ENCODE results near the gene PPP1R1B. TPM values are rescaled to one million over a fixed set of nuclear protein-coding genes. Genes with fewer than 3 reads are reported as not detected.

The PPP1R1B gene
- total RNA-seq, 3 donors from 2014 or later = 0.18 TPM; not detected in 2

DNA sequence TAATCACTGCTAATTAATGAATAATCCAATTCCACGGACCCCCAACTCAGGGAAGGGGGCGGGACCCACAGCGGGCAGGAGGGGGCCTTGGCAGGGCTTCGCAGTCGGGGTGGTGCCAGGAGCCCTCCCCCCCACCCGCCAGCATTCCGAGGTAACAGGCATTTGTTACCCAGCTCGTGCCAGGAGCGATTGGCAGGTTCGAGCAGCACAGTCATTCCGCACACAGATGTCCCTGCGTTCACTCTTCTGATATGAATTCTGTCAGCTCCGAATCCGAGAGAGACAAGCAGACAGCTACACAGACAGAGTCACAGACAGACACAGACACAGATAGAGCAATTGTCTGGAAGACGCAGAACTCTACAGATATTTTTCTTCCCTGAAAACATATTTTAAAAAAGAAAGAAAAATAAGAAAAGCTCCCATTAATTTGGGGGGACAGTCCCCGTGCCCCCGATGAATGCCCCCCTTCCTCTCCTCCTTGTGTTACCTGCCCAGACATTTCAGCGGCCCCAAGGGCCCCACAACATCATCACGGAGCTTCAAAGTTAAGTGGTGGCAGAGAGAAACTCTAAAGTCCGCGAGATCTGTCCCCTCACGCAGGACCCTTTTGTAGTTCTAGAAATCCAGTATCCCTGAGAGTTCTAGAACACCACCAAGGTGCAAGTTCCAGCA is 29.2 kb upstream of the PPP1R1B start:
- H3K36me3 Mint-ChIP-seq (ENCODE audit: insufficient read depth) = no peaks in the 10 kb centered on the region
- H3K9me3 Mint-ChIP-seq = no peaks in the 10 kb centered on the region
- H3K27me3 Mint-ChIP-seq (ENCODE audit: low read depth) = peaks cover 88% of the 10 kb centered on the region
- peaks cover 19% of the 10 kb centered on the region for H3K4me1 Mint-ChIP-seq (ENCODE audit: low read depth)
- ATAC-seq (peak; percentile 36 to 62), DNase-seq (no peak)
- peak overlapping the region; percentile 24 for H3K4me3 Mint-ChIP-seq

DNA sequence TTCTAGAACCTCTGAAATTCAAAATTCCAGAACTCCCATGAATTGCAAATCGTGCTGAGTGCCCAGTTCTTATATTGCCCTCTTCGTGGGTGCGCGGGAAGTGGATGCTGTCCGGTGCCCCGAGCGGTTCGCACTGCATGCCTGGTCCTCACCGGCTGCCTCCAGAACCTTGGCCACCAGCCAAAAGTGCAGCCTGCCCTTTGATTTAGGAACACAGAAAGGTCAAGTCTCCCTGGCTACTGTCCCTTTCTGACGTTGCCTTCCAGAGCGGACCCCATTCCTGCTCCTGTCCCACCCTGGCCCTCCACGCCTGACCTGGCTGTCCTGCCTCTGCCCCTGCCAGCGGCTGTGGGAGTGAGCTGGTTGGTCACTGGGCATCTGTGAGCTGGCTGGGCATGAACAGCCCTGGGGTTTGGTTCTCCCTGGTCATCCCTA is 28.7 kb upstream of the PPP1R1B start:
- no peak for ATAC-seq

DNA sequence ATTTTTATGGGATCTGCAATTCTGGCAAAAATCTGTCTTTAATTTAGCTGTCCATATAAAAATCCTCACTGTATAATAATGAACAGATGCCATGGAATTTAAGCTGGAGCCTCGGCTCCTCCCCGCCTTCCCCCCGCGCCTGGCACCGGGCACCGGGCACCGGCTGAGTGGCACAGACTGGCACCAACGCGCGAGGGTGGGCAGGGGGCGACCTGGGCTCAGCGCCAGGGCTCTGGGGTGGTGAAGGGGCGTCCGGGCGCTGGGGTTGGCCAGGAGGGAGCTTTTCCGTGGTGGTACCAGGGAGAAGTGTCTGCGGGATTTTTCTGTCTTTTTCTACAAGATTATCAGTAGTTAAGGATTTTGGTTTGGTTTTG is 28.1 kb upstream of the PPP1R1B start:
- Mint-ChIP-seq H3K9me3 (no peaks in the 10 kb centered on the region), H3K27me3 (ENCODE audit: low read depth) (peaks cover 90% of the 10 kb centered on the region), H3K4me1 (ENCODE audit: low read depth) (peaks cover 27% of the 10 kb centered on the region), H3K36me3 (ENCODE audit: insufficient read depth) (no peaks in the 10 kb centered on the region), H3K4me3 (no peak overlapping the region)
- DNase-seq (no peak), ATAC-seq (no peak)

More for the DNA sequence above, 28.7 kb upstream of the PPP1R1B start:
- no peaks in the 10 kb centered on the region for H3K36me3 Mint-ChIP-seq (ENCODE audit: insufficient read depth)
- no peak for DNase-seq
- no peak overlapping the region for H3K4me3 Mint-ChIP-seq
- H3K27me3 Mint-ChIP-seq (ENCODE audit: low read depth) = peaks cover 90% of the 10 kb centered on the region
- H3K9me3 Mint-ChIP-seq = no peaks in the 10 kb centered on the region
- peaks cover 22% of the 10 kb centered on the region for H3K4me1 Mint-ChIP-seq (ENCODE audit: low read depth)

DNA sequence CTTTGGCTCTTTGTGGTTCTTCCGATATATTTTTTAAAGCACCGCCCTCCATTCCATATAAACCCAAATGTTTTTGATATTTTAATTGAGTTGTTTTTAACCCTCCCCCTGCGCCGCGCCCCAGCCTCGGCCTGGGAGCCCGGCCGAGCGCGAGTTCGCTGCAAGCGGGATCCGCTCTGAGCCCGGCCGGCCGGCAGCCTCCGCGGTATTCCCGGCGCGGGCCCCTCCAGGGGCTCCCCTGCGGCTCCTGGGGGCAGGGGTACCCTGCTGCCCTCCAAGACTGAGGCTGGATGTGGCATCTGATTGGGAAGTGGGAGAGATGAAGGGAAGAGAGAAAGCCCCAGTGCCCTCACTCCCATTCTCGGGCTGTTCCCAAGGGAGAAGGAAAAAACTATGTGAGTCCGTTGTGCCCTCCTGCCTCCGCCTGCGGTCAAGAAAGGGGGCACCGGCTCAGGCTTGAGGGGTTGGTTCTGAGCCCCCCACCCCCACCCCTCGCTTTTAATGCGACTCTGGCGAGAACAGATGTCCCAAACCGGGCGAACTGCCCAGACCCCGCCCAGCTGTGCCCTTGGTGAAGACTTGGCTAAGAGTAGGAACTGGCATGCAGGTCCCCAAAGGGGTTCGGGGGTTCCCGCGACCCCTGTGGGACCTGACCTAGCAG is 27.6 kb upstream of the PPP1R1B start:
- peaks cover 28% of the 10 kb centered on the region for H3K4me1 Mint-ChIP-seq (ENCODE audit: low read depth)
- H3K36me3 Mint-ChIP-seq (ENCODE audit: insufficient read depth) = no peaks in the 10 kb centered on the region
- H3K4me3 Mint-ChIP-seq = no peak overlapping the region
- no peaks in the 10 kb centered on the region for H3K9me3 Mint-ChIP-seq
- H3K27me3 Mint-ChIP-seq (ENCODE audit: low read depth) = peaks cover 89% of the 10 kb centered on the region
- DNase-seq = no peak
- no peak for ATAC-seq

DNA sequence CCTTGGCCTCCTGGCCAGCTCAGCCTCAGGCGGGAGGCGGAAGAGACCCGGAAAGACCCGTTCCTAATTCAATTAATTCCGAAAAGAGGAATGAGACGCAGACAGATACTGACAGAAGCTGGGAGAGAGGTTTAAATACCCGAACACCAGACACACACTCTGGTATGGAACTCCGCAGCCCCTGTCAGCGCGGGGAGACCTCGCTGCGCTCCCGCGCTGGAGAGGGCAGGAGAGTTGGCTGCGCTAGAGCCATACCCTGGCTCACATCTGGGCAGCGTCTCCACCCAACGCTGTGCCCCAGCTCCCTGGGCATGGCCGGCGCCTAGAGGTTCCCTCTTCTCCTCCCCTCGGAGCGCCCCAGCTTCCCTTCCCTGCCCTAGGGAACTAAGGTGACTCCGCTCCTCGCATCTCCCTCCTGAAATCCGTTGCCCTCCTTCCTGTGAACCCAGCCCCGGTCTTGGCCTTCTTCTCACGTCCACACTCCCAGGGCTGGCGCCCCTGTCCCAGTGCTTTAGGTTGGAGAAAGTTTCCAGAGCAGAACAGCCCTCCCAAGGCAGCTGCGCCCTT is 27.0 kb upstream of the PPP1R1B start:
- peak in 1 of 2 donors; percentile 25 for ATAC-seq
- Mint-ChIP-seq H3K36me3 (ENCODE audit: insufficient read depth) (no peaks in the 10 kb centered on the region), H3K27me3 (ENCODE audit: low read depth) (peaks cover 87% of the 10 kb centered on the region), H3K4me3 (no peak overlapping the region), H3K9me3 (no peaks in the 10 kb centered on the region), H3K4me1 (ENCODE audit: low read depth) (peaks cover 28% of the 10 kb centered on the region)
- DNase-seq = no peak

DNA sequence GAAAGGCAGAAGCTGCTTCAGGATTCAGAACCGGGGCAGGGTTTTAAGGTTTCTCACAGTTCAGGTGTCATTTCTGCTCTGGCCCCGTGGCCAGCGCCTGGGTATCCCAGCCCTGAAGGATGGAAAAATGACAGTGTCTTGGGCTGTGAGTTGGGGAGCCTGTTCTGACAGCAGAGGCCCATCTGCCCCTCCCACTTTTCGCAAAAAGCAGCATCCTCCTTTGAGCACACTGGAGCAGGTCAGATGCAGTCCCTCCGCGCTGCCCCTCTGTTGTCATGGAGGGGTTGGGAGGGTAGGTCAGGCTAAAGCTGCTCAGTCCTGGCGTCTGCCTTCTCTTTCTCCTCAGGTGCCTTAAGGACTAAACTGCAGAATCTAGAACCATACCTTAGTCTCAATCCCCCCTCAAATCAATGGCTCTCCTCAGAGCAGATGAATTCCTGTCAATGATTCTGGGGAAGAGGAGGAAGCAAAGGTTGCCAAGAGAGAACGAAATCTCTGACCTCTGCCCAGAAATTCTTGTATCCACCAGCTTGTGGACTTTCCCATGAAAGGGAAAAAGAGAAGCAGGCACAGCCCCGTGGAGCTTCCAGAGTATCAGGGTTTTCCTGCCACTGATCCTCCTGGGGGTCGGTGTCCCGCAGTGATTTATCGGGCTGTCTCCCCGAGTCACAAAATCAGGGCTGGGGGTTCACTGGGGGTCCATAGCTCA is 26.3 kb upstream of the PPP1R1B start:
- Mint-ChIP-seq H3K27me3 (ENCODE audit: low read depth) (peaks cover 84% of the 10 kb centered on the region), H3K9me3 (no peaks in the 10 kb centered on the region), H3K4me1 (ENCODE audit: low read depth) (peaks cover 32% of the 10 kb centered on the region), H3K4me3 (no peak overlapping the region), H3K36me3 (ENCODE audit: insufficient read depth) (no peaks in the 10 kb centered on the region)
- DNase-seq (no peak), ATAC-seq (no peak)

DNA sequence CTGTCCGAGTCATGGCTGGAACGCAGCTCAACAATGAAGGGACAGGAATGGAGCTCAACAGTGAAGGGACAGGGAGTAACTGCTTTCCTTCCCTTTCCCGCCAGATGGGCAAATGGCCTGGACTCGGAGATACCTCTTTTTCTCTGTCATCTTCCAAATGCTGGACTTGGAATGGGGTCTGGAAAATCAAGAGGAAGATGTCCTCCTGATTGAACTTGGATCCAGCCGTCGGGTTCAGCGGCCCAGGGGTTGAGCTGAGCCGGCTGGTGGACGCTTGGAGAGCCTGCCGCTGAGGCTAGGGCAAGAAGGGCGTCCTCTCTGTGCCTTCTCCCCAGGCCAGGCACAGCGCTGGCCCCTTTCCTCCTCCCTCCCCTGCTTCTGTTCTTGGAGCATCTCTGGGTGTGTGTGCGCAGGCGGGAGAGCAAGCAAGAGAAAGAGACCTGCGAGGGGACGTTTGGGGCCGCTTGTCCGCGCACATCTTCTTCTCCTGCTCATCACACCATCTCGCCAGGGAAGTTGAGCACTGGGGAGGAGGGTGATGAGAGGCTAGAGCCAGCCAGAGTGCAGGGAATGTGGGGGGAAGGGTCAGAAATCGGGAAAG is 25.7 kb upstream of the PPP1R1B start:
- H3K27me3 Mint-ChIP-seq (ENCODE audit: low read depth) = peaks cover 82% of the 10 kb centered on the region
- no peak for DNase-seq
- ATAC-seq = no peak
- H3K4me1 Mint-ChIP-seq (ENCODE audit: low read depth) = peaks cover 33% of the 10 kb centered on the region
- no peaks in the 10 kb centered on the region for H3K9me3 Mint-ChIP-seq
- H3K4me3 Mint-ChIP-seq = no peak overlapping the region
- H3K36me3 Mint-ChIP-seq (ENCODE audit: insufficient read depth) = no peaks in the 10 kb centered on the region

DNA sequence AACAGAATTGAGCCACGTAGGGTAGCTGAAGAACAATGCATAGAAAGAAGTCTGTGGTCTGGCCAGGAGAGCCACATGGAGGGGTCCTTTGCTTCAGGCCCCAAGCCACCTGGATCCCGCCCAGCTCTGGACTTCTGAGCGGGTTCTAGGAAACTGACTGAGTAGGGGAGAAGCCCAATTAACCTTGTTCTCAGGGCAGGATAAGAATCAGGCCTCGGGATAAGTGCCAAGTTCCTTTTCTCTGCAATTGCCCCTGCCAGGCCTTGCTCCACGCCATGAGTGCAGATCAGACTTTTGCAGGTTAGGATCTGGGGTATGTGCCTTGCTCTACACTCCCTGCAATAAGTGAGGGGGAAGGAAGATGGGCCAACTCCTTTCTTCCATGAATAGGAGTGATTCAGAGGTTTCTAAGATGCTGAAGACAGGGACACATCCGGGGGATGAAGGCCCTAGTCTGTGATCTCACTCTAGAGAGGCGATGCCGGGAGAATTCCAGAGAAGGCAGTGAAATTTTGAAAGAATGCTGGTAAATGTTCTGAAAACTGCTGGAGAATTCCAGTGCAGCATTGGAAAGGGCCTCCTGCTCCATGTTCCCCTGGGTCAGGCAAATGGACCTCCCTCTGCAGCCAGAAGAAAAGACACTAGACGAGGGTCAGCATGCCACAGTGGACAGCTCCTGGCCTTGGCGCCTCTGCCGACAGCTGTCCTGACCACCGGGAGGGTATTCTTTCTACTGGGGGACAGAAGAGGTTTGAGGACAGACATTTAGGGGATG is 24.8 kb upstream of the PPP1R1B start:
- peaks cover 32% of the 10 kb centered on the region for H3K4me1 Mint-ChIP-seq (ENCODE audit: low read depth)
- H3K9me3 Mint-ChIP-seq = no peaks in the 10 kb centered on the region
- H3K4me3 Mint-ChIP-seq = no peak overlapping the region
- ATAC-seq (no peak), DNase-seq (no peak)
- H3K36me3 Mint-ChIP-seq (ENCODE audit: insufficient read depth) = no peaks in the 10 kb centered on the region
- peaks cover 77% of the 10 kb centered on the region for H3K27me3 Mint-ChIP-seq (ENCODE audit: low read depth)

DNA sequence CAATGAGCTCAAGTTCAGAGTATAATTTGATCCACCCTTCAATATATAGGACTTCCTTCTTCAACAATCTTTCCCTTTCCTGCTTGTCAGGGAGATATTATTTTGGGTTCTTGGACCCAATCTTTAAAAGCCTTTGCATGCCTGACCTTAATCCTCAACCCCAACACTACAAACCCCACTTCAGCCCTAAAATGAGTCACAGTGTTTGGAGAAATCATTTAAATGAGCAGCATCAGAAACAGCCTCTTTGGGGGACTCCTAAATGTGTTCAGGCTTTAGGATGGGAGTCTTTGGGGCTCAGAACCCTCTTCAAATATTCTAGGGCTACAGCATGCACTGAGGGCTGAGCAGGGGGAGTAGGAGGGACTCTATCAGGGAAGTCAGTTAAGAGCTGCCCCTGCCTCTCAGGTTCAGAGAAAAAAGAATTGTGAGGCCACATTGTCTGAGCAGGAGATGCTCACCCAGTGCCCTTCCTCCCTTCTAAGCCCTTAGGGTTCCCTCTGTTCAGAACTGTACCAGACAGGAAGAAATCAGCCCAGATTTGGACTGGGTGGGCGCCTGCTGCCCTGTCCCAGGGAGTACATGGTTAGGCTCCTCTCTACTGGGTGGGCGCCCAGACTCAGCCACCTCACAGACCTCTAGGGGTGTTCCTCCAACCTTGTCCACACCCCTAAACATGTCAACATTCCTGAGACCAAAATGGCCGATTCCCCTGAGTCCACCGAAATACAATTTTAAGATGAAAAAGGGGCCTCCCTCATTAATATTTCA is 24.0 kb upstream of the PPP1R1B start:
- H3K4me1 Mint-ChIP-seq (ENCODE audit: low read depth) = peaks cover 33% of the 10 kb centered on the region
- DNase-seq (no peak), ATAC-seq (no peak)
- H3K9me3 Mint-ChIP-seq = no peaks in the 10 kb centered on the region
- no peaks in the 10 kb centered on the region for H3K36me3 Mint-ChIP-seq (ENCODE audit: insufficient read depth)
- no peak overlapping the region for H3K4me3 Mint-ChIP-seq
- peaks cover 78% of the 10 kb centered on the region for H3K27me3 Mint-ChIP-seq (ENCODE audit: low read depth)

DNA sequence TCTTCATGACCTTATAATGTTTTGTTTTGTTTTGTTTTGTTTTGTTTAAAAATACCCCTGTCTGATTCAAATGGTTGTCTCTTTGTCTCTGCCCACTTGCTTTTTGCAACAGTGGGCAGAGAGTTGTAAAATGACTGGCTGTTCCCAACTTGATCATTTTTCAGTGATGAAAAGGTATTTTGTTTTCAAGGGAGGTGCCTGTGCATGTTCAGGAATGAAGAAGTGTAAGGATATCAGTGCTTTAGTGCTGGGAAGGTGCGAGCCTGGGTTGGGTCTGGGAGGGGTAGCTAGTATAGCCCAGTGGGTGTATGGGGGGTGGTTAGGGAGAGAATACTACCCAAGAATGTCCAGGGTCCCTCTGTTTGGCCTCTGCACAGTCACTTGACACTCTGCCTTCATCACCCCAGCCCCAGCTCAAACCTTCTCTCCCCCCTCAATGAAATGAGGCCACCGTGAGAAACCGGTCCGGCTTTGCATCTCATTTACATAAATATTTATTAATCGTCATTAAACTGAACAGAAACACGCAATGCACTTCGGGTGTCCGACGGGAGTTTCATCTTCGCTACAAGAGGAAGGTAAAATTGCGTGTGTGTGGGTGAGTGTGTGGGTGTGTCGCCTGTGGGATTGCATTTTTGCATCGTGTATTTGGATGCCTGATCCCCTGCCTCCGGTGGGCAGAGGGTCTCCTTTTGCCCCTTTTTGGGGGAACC is 23.3 kb upstream of the PPP1R1B start:
- no peaks in the 10 kb centered on the region for H3K36me3 Mint-ChIP-seq (ENCODE audit: insufficient read depth)
- peaks cover 73% of the 10 kb centered on the region for H3K27me3 Mint-ChIP-seq (ENCODE audit: low read depth)
- H3K4me1 Mint-ChIP-seq (ENCODE audit: low read depth) = peaks cover 28% of the 10 kb centered on the region
- no peaks in the 10 kb centered on the region for H3K9me3 Mint-ChIP-seq
- H3K4me3 Mint-ChIP-seq = no peak overlapping the region
- no peak for ATAC-seq
- DNase-seq = no peak

DNA sequence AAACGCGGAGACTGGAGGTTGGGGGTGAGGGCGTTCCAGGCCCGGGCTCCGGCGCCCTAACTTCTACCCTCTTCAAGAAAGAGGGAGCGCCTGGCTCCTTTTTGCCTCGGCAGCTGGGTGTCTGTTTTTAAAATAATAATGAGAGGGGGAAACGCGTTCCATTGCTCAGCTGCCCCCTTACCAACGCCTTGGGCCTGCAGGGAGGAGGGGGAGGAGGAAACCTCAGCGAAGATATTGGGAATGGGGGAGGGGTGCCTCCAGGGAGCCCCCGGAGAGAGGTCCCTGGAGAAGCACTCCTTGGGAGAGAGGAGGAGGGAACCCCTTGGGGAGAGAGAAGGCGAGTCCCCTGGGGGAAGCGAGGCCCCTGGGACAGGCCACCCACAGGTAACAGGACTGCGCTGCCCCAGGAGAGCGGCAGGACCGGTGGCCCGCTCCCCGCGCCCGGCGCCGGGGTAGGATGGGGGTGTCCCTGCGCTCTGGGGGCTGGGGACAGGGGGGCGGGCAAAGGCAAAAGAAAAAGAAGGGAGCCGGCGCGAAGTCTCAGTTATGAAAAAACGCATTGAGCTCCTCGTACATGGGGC is 21.8 kb upstream of the PPP1R1B start:
- Mint-ChIP-seq H3K9me3 (no peaks in the 10 kb centered on the region), H3K27me3 (ENCODE audit: low read depth) (peaks cover 76% of the 10 kb centered on the region), H3K36me3 (ENCODE audit: insufficient read depth) (no peaks in the 10 kb centered on the region), H3K4me1 (ENCODE audit: low read depth) (peaks cover 22% of the 10 kb centered on the region), H3K4me3 (peak overlapping the region; percentile 62)
- peak; percentile 4 to 5 for ATAC-seq
- no peak for DNase-seq

All from activated T-cell treated with anti-CD3 and anti-CD28 coated beads, Interleukin-2, amount 50 U/mL, for 4 hours (primary cell).